Measurements from ENCODE around the gene LGALS3. TPM values are rescaled to one million over a fixed set of nuclear protein-coding genes. Genes with fewer than 3 reads are reported as not detected.
A peak's percentile ranks its signal among the peaks of the same experiment; 100 is the strongest.

Gene LGALS3
- total RNA-seq, 1 experiment from 2014 or later = 117 TPM

- Histone ChIP-seq H3K4me3 (peak overlapping the region; percentile 80), H3K36me3 (peaks cover 4% of the 10 kb centered on the region), H3K27me3 (no peaks in the 10 kb centered on the region), H3K9me3 (no peaks in the 10 kb centered on the region)
- no peak for DNase-seq
Measured at GRCh38 chr14:55192054-55192621, 63.1 kb downstream of the LGALS3 start.

- Histone ChIP-seq H3K27me3 (no peaks in the 10 kb centered on the region), H3K36me3 (no peaks in the 10 kb centered on the region), H3K9me3 (no peaks in the 10 kb centered on the region), H3K4me3 (no peak overlapping the region)
- no peak for DNase-seq
Measured at GRCh38 chr14:55194656-55195355, 65.8 kb downstream of the LGALS3 start.

Other genes starting within 250 kb of the LGALS3 start
- 0.10 and 1.1 TPM in 2 replicates for gene GCH1, start 226.4 kb upstream of the LGALS3 start, total RNA-seq (2014; rRNA removed; shearing (Covaris generic); ENCODE audit: low replicate concordance)
- gene WDHD1, start 102.2 kb upstream of the LGALS3 start, total RNA-seq (2014; rRNA removed; shearing (Covaris generic); ENCODE audit: low replicate concordance) = 5.2 TPM in 2 replicates
- gene SOCS4, start 102.0 kb upstream of the LGALS3 start, total RNA-seq (2014; rRNA removed; shearing (Covaris generic); ENCODE audit: low replicate concordance) = 3.8 and 9.0 TPM in 2 replicates
- 14.8 and 15.0 TPM in 2 replicates for gene MAPK1IP1L, start 77.6 kb upstream of the LGALS3 start, total RNA-seq (2014; rRNA removed; shearing (Covaris generic); ENCODE audit: low replicate concordance)
- gene DLGAP5, start 62.3 kb downstream of the LGALS3 start, total RNA-seq (2014; rRNA removed; shearing (Covaris generic); ENCODE audit: low replicate concordance) = 27.6 and 41.4 TPM in 2 replicates
- gene FBXO34, start 142.2 kb downstream of the LGALS3 start, total RNA-seq (2014; rRNA removed; shearing (Covaris generic); ENCODE audit: low replicate concordance) = 12.9 and 28.0 TPM in 2 replicates

All from MG63 (cell line).